ENCODE measurements around the gene NDUFA3.

Gene NDUFA3

GRCh38 chr19:54147676-54148075, 45.0 kb downstream of the NDUFA3 start:
- Histone ChIP-seq H3K36me3 (replicated peaks; ENCODE audit: insufficient read depth, low read length) (peaks cover 10% of the 10 kb centered on the region), H4K20me1 (ENCODE audit: insufficient read depth, low read length) (0 out of 2 replicates have a peak, but pooled peaks cover under 1% of the 10 kb centered on the region), H3K4me3 (ENCODE audit: low read length) (no peak overlapping the region), H3K79me2 (ENCODE audit: low read length) (peaks cover 18% of the 10 kb centered on the region), H3K4me2 (ENCODE audit: low read depth, low read length) (no peak overlapping the region), H3K4me1 (ENCODE audit: low read length) (no peaks in the 10 kb centered on the region), H3K9me3 (replicated peaks; ENCODE audit: insufficient read depth, low read length) (no peaks in the 10 kb centered on the region), H3K27ac (ENCODE audit: low read length) (no peak overlapping the region), H3K9me2 (replicated peaks; ENCODE audit: insufficient read depth, low read length) (no peaks in the 10 kb centered on the region), H3K27me3 (replicated peaks; ENCODE audit: insufficient read depth, low read length) (no peaks in the 10 kb centered on the region), H3F3A (ENCODE audit: insufficient read depth, low read length) (no peaks in the 10 kb centered on the region), H3K9ac (ENCODE audit: low read length) (no peak overlapping the region), H2AFZ (ENCODE audit: low read length) (no peak overlapping the region)
- no peak for DNase-seq
- TF ChIP-seq, protein P1, sequence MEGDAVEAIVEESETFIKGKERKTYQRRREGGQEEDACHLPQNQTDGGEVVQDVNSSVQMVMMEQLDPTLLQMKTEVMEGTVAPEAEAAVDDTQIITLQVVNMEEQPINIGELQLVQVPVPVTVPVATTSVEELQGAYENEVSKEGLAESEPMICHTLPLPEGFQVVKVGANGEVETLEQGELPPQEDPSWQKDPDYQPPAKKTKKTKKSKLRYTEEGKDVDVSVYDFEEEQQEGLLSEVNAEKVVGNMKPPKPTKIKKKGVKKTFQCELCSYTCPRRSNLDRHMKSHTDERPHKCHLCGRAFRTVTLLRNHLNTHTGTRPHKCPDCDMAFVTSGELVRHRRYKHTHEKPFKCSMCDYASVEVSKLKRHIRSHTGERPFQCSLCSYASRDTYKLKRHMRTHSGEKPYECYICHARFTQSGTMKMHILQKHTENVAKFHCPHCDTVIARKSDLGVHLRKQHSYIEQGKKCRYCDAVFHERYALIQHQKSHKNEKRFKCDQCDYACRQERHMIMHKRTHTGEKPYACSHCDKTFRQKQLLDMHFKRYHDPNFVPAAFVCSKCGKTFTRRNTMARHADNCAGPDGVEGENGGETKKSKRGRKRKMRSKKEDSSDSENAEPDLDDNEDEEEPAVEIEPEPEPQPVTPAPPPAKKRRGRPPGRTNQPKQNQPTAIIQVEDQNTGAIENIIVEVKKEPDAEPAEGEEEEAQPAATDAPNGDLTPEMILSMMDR (IDR thresholded peaks at IDR 0.05; ENCODE audit: low read length): no peak
- TF ChIP-seq EZH2phosphoT487 (IDR thresholded peaks at IDR 0.05; ENCODE audit: low read length): no peak
- no peak for TF ChIP-seq EZH2 (optimal IDR thresholded peaks at IDR 0.05; ENCODE audit: low read depth, low read length)

GRCh38 chr19:54148158-54148557, 45.5 kb downstream of the NDUFA3 start:
- H3K4me2 ChIP-seq (ENCODE audit: low read depth, low read length): no peak overlapping the region
- H2AFZ ChIP-seq (ENCODE audit: low read length): no peak overlapping the region
- H4K20me1 ChIP-seq (ENCODE audit: insufficient read depth, low read length): no peaks in the 10 kb centered on the region
- H3K36me3 ChIP-seq (replicated peaks; ENCODE audit: insufficient read depth, low read length): peaks cover 10% of the 10 kb centered on the region
- no peaks in the 10 kb centered on the region for H3K27me3 ChIP-seq (replicated peaks; ENCODE audit: insufficient read depth, low read length)
- no peak overlapping the region for H3K9ac ChIP-seq (ENCODE audit: low read length)
- H3K4me1 ChIP-seq (ENCODE audit: low read length): no peaks in the 10 kb centered on the region
- no peak overlapping the region for H3K4me3 ChIP-seq (ENCODE audit: low read length)
- H3K27ac ChIP-seq (ENCODE audit: low read length): no peak overlapping the region
- H3K79me2 ChIP-seq (ENCODE audit: low read length): peaks cover 13% of the 10 kb centered on the region
- H3K9me2 ChIP-seq (replicated peaks; ENCODE audit: insufficient read depth, low read length): no peaks in the 10 kb centered on the region
- no peak for DNase-seq
- H3F3A ChIP-seq (ENCODE audit: insufficient read depth, low read length): 0 out of 2 replicates have a peak, but pooled peaks cover under 1% of the 10 kb centered on the region
- H3K9me3 ChIP-seq (replicated peaks; ENCODE audit: insufficient read depth, low read length): no peaks in the 10 kb centered on the region
- no peak for TF ChIP-seq EZH2 (optimal IDR thresholded peaks at IDR 0.05; ENCODE audit: low read depth, low read length)
- no peak for TF ChIP-seq EZH2phosphoT487 (IDR thresholded peaks at IDR 0.05; ENCODE audit: low read length)
- TF ChIP-seq, protein P1 (IDR thresholded peaks at IDR 0.05; ENCODE audit: low read length): no peak

- no peak for TF ChIP-seq EZH2phosphoT487 (IDR thresholded peaks at IDR 0.05; ENCODE audit: low read length)
- TF ChIP-seq, protein P1 (IDR thresholded peaks at IDR 0.05; ENCODE audit: low read length): no peak
- TF ChIP-seq EZH2 (optimal IDR thresholded peaks at IDR 0.05; ENCODE audit: low read depth, low read length): no peak
- DNase-seq: no peak
- no peak overlapping the region for H3K4me2 ChIP-seq (ENCODE audit: low read depth, low read length)
- H3K27ac ChIP-seq (ENCODE audit: low read length): no peak overlapping the region
- H3K4me3 ChIP-seq (ENCODE audit: low read length): no peak overlapping the region
- H3K27me3 ChIP-seq (replicated peaks; ENCODE audit: insufficient read depth, low read length): no peaks in the 10 kb centered on the region
- no peaks in the 10 kb centered on the region for H4K20me1 ChIP-seq (ENCODE audit: insufficient read depth, low read length)
- 0 out of 2 replicates have a peak, but pooled peaks cover 10% of the 10 kb centered on the region for H3F3A ChIP-seq (ENCODE audit: insufficient read depth, low read length)
- no peak overlapping the region for H3K9ac ChIP-seq (ENCODE audit: low read length)
- no peaks in the 10 kb centered on the region for H3K4me1 ChIP-seq (ENCODE audit: low read length)
- no peaks in the 10 kb centered on the region for H3K9me2 ChIP-seq (replicated peaks; ENCODE audit: insufficient read depth, low read length)
- H3K79me2 ChIP-seq (ENCODE audit: low read length): peaks cover 3% of the 10 kb centered on the region
- no peak overlapping the region for H2AFZ ChIP-seq (ENCODE audit: low read length)
- no peaks in the 10 kb centered on the region for H3K9me3 ChIP-seq (replicated peaks; ENCODE audit: insufficient read depth, low read length)
- H3K36me3 ChIP-seq (replicated peaks; ENCODE audit: insufficient read depth, low read length): peaks cover 11% of the 10 kb centered on the region
These were observed 46.6 kb downstream of the NDUFA3 start for GRCh38 chr19:54149021-54149812.

All from MM.1S (cell line).